Right lung (tissue), 5 donors: ENCODE data around the gene CD83. TPM values are rescaled to one million over a fixed set of nuclear protein-coding genes. Genes with fewer than 3 reads are reported as not detected.
A peak's percentile ranks its signal among the peaks of the same experiment; 100 is the strongest.
"Not testable (repeated sequence)": the region's sequence is repeated elsewhere in the genome, so short reads cannot be mapped to it uniquely, and the experiment has no call there.

Experiments used
- DNase-seq, 2 donors: peaks; one replicate each; pipeline ENCODE4 v3.0.0-alpha.2; 2013
- polyA plus RNA-seq, 5 donors: library from polyadenylated mRNA; unstranded; fragments of 120-200 nt; gene quantifications; one replicate each; pipeline versions ENCODE4 v1.2.1 to v1.2.3, GENCODE V29; 2013; ENCODE audit warnings: inconsistent platforms in 1 of 5, low replicate concordance in 1 of 5; ENCODE audit not compliant: insufficient read length in 5 of 5, insufficient read depth in 1 of 5

Gene CD83
- polyA plus RNA-seq, 5 donors = 14.1 to 21.4 (median 19.0) TPM

DNA sequence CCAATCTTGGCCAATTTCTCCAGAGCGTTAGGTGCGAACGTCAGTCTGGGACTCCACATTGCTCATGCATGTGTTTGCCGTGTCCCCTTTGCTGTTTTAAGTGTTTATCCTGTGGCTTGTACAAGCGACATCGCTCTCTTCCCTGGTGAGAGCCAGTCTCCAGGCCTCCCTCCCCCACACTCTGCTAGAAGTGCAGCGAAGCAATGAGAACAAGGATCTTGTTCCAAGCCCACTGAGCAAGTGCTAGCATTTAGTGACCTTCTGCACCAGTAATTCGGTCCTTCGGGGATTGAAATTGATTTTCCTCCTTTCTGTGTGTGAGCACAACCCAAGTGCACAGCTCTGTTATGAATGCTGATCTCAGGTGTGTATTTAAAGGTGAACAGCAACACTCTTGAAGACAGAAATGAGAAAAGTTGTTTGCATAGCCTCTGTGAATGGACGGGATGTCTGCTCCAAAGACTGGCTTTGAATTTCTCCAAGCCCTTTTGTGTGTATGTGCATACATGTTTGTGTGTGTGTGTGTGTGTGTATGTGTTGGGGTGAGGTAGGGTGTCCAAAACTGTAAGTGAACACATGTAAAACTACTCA, 29.0 kb downstream of the CD83 start:
- DNase-seq = no peak

GRCh38 chr6:14147891-14148290, 30.3 kb downstream of the CD83 start:
- no peak for DNase-seq

DNA sequence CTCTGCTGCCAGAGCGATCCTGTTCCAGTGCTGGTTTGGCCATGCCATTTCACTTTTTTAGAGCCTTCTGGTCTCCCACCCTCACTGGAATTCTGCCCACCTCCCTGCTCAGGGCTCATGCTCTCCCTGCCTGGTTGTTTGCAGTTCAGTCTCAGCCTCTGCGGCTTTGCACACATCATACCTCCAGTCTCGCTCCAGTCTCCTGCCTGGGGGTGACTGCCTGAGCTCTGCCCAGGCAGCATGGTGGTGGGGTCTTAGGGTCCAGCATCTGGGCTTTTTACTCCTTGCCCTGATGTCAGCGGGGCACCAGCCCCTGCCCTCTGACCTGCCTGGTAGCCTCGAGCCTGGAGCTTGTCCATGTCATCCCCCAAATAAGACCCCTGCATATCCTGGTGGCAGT, 30.9 kb downstream of the CD83 start:
- DNase-seq = no peak

DNA sequence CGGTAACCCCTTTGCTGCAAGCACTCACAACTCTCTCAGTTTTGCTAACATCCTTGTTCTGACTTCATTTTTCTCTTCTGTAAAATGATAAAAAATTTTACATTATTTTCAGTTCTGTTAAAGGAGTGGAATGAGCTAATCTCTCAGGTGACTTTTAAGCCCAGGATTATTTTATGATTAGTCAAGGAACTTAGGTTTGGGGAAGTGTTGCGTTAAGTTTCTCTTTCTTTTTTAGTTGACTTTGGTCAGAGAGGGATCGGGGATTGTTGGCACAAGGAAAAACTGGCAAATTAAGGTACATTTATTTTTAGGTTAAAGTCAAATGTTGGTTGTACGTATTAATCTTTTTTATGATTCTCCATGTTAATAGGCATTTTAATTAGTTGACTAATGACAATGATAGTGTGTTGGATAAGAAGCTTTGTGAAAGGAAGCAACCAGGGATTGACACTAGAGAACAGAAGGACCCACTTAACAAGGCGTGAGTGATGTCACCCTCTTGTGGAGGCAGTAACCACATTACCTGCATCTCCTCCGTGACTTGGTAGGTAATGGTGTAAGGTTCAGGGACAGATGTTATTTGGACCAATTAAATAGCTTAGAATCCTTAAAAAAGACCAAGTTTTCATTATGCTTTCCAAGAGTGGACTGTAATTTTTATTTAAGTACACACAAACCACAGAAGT, 31.6 kb downstream of the CD83 start:
- no peak for DNase-seq

GRCh38 chr6:14149739-14150130, 32.2 kb downstream of the CD83 start:
- DNase-seq = no peak

DNA sequence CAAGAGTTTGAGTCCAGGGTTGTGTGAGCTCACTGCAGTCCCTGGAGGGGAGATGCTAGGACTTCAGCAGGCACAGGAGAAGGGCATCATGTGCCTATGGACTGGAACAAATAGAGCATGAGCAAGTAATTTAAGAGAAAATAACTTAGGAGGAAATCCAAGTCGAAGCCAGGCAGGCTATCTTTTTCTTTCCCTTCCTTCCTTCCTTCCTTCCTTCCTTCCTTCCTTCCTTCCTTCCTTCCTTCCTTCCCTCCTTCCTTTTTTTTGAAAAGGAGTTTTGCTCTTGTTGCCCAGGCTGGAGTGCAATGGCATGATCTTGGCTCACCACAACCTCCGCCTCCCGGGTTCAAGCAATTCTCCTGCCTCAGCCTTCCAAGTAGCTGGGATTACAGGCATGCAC, 33.7 kb downstream of the CD83 start:
- not testable (repeated sequence) for DNase-seq

DNA sequence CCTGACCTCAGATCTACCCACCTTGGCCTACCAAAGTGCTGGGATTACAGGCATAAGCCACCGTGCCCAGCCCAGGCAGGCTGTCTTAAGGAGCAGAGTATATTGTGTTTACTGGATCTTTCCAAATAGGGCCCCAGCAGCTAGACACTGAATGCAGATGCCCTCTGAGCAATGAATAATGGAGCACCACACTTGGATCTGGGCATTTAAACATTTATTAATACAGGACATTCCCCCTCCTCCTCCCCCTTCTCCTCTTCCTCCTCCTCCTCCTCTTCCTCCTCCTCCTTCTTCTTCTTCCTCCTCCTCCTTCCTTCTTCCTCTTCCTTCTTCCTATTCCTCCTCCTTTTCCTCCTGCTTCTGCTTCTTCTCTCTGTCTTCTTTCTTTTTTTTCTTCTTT, 34.2 kb downstream of the CD83 start:
- no peak for DNase-seq

- DNase-seq = no peak
Observed at GRCh38 chr6:14153228-14153627, 35.7 kb downstream of the CD83 start.

GRCh38 chr6:14159090-14159489, 41.5 kb downstream of the CD83 start:
- no peak for DNase-seq

GRCh38 chr6:14162826-14163225, 45.3 kb downstream of the CD83 start:
- no peak for DNase-seq

- no peak for DNase-seq
Observed at GRCh38 chr6:14165091-14165490, 47.5 kb downstream of the CD83 start.

- DNase-seq = no peak
Observed at GRCh38 chr6:14166839-14167238, 49.3 kb downstream of the CD83 start.

- DNase-seq = no peak
Observed at GRCh38 chr6:14170128-14170527, 52.6 kb downstream of the CD83 start.

GRCh38 chr6:14172562-14172961, 55.0 kb downstream of the CD83 start:
- no peak for DNase-seq

DNA sequence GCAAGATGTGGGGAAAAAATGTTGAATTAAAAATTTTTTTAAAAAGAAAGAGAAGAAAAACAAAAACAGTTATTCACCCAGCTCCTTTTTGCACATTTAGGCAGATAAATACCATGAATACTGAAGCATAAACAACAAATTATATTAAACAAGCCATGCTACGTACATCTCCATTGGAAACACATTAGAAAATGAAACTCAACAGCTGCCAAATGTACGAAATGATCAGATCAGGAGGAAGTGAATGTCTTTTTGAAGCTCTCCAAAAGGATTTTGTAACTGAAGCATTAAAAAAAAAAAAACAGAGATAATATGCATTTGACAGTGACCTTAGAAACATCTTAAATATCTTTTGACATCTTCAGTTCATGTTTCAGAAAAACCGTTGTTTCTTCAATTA, 56.7 kb downstream of the CD83 start:
- peak in 1 of 2 donors; percentile 18 for DNase-seq

DNA sequence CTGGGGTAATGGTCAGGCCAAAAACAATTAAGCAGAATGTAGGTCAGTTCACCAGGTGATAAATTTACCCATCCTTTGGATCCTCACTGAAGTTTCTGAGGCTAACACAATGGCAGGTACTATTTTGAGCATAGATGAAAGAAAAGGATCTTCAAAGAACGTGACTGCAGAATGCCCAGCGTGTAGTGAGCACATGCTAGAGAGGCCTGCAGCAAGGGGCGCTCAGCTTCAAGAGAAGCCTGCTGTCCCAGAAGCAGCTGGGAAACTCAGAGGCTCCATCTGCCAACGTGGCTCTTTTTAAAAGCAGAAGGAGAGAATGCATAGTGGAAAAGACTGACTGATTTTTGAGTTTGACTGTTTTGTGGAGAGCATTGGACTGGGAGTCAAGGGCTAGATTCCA, 57.4 kb downstream of the CD83 start:
- DNase-seq = no peak

- DNase-seq = no peak
Observed at GRCh38 chr6:14176429-14176828, 58.9 kb downstream of the CD83 start.

GRCh38 chr6:14177413-14178082, 60.0 kb downstream of the CD83 start:
- DNase-seq = no peak

DNA sequence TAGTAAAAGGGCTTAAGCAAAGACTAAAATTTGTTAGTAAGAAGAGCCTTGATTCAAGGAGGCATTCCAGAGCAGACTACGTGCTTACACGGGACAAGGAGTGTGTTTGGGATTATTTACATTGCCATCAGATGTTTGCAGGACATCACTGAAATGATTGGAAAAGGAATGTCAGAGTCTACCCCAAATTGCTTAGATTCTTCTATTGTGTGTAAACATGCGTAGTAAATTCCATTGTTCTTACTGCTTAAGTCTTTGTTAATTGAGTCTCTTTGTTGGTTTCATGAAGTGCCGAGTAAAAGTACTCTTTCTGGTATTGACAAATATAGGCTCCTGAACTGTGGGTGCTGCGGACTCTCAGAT, 60.5 kb downstream of the CD83 start:
- DNase-seq = no peak

GRCh38 chr6:14180609-14181008, 63.0 kb downstream of the CD83 start:
- no peak for DNase-seq

GRCh38 chr6:14182916-14183315, 65.3 kb downstream of the CD83 start:
- DNase-seq = no peak
